K562 (cell line): ENCODE measurements around the gene SLC6A7. TPM values are rescaled to one million over a fixed set of nuclear protein-coding genes. Genes with fewer than 3 reads are reported as not detected.

Experiments used
- EGR1 ChIP-seq: fragments of 450-650 bp; conservative IDR thresholded peaks from 2 replicates; pipeline ENCODE4 v1.6.1; 2017; ENCODE audit warnings: mild to moderate bottlenecking
- HMG20A ChIP-seq: fragments of 450-650 bp; formaldehyde crosslinking; conservative IDR thresholded peaks from 2 replicates; pipeline ENCODE4 v1.4.0; 2020; ENCODE audit warnings: mild to moderate bottlenecking, mixed read lengths
- KDM2B ChIP-seq: fragments of 250-450 bp; sonication (Bioruptor Pico); IDR thresholded peaks from 2 replicates; pipeline ENCODE4 v1.8.0; 2021; ENCODE audit warnings: mild to moderate bottlenecking, moderate library complexity
- MAZ ChIP-seq, 2 experiments: fragments of 450-650 bp in 1 of 2; sonication (generic) in 1 of 2; formaldehyde crosslinking; IDR thresholded peaks in 1 of 2; conservative IDR thresholded peaks in 1 of 2; 2 replicates each; pipeline versions ENCODE4 v1.4.0 to v1.5.0; 2020; ENCODE audit warnings: mild to moderate bottlenecking in 1 of 2, missing genetic modification reagents in 1 of 2
- NFIC ChIP-seq: fragments of 450-650 bp; IDR thresholded peaks from 2 replicates; pipeline ENCODE4 v1.6.1; 2017; ENCODE audit warnings: mild to moderate bottlenecking, inconsistent platforms
- NR2C2 ChIP-seq, 2 experiments: fragments of 200-800 bp in 1 of 2; sonication (Bioruptor generic) in 1 of 2; sonication (generic) in 1 of 2; formaldehyde crosslinking in 1 of 2; IDR thresholded peaks; 2 replicates each; pipeline versions ENCODE4 v1.6.1 to v1.8.0; 2016 to 2022; ENCODE audit warnings: mild to moderate bottlenecking in 1 of 2, missing compliant biosample characterization in 1 of 2, missing genetic modification characterization in 1 of 2, missing genetic modification reagents in 1 of 2
- PHF20 ChIP-seq: fragments of 450-650 bp; IDR thresholded peaks from 2 replicates; pipeline ENCODE4 v1.6.1; 2018; ENCODE audit not compliant: partially characterized antibody
- POLR2B ChIP-seq: fragments of 450-650 bp; IDR thresholded peaks from 2 replicates; pipeline ENCODE4 v1.6.1; 2018; ENCODE audit warnings: low read depth; ENCODE audit not compliant: partially characterized antibody
- SMAD1 ChIP-seq: fragments of 150-350 bp; IDR thresholded peaks from 2 replicates; pipeline ENCODE4 v1.6.1; 2014; ENCODE audit warnings: low read length, low read depth; ENCODE audit not compliant: partially characterized antibody
- ZC3H8 ChIP-seq: fragments of 450-650 bp; IDR thresholded peaks from 2 replicates; pipeline ENCODE4 v1.6.1; 2017
- ZKSCAN1 ChIP-seq: fragments of 150-350 bp; IDR thresholded peaks from 2 replicates; pipeline ENCODE4 v1.6.1; 2016; ENCODE audit warnings: low read depth, low read length
- ZNF184 ChIP-seq: sonication (generic); formaldehyde crosslinking; IDR thresholded peaks from 2 replicates; pipeline ENCODE4 v1.5.0; 2020; ENCODE audit warnings: missing genetic modification reagents
- ZNF696 ChIP-seq: fragments of 250-450 bp; sonication (Bioruptor Pico); conservative IDR thresholded peaks from 2 replicates; pipeline ENCODE4 v1.4.0; 2020; ENCODE audit warnings: mild to moderate bottlenecking, moderate library complexity
- polyA plus RNA-seq, 8 experiments: library from polyadenylated mRNA; depleted of rRNA in 4 of 8; stranded (reverse) in 5 of 8; unstranded in 3 of 8; fragments of >200 nt; fragmentation: Nextera tagmentation in 2 of 8; fragmentation: Illumina TruSeq in 1 of 8; extraction: Ambion mirVana in 2 of 8; extraction: Trizol in 1 of 8; gene quantifications; 2 replicates each; pipeline versions ENCODE4 v1.2.1 to v1.2.3, GENCODE V29; 2011 to 2014; ENCODE audit warnings: inconsistent platforms in 1 of 8, missing spikeins in 1 of 8
- total RNA-seq, 7 experiments: library from RNA; depleted of rRNA in 6 of 7; stranded (reverse); fragments of >200 nt in 6 of 7; fragmentation: Illumina TruSeq in 2 of 7; extraction: Trizol in 2 of 7; gene quantifications; 2 replicates each; pipeline versions ENCODE4 v1.2.1 to v1.2.3, GENCODE V29; 2011 to 2021; ENCODE audit warnings: low replicate concordance in 1 of 7
- TF ChIP-seq, protein P1 (sequence below): fragments of 450-650 bp; IDR thresholded peaks from one replicate; pipeline ENCODE4 v1.6.1; 2018; ENCODE audit warnings: mild to moderate bottlenecking, moderate library complexity; ENCODE audit not compliant: partially characterized antibody
- TF ChIP-seq, protein P2 (sequence below): fragments of 450-650 bp; conservative IDR thresholded peaks from 2 replicates; pipeline ENCODE4 v1.6.1; 2016; ENCODE audit warnings: missing genetic modification characterization, low read depth, mild to moderate bottlenecking, missing compliant biosample characterization, moderate library complexity
- TF ChIP-seq, protein P3 (sequence below): fragments of 450-650 bp; IDR thresholded peaks from 2 replicates; pipeline ENCODE4 v1.6.1; 2016; ENCODE audit warnings: low read depth, mild to moderate bottlenecking, moderate library complexity

SLC6A7 gene
- total and polyA plus RNA-seq, 9 of the 15 experiments (the other 6 are each of a cell fraction or from before 2014, with no cell fraction given) = not detected

DNA sequence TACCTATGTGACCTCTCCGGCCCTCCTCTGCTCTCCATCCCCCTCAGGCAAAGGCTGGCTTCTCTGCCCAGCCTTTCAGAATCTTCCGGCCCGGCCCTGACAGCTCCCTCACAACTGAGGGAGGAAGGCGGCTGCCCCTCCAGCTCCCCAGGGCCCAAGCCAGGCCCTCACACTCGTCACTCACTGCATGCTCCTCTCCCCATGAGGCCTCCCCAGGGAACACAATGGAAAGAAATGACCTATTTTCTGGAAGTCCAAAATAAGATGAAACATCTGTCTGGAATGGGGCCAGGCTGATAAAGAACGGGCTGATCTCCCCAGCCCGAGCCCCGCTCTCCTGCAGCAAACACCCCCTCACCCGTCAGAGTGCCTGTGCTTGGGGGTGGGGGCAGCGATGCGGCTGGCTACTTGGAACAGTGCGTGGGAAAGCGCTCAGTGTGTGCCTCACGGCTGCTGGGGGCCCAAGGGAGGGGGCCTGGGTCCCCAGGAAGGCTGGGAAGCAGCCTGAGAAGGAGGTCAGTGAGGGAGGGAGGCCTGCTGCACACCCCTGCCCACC lies 45.5 kb upstream of the SLC6A7 start (continued):
- TF ChIP-seq, protein P1, sequence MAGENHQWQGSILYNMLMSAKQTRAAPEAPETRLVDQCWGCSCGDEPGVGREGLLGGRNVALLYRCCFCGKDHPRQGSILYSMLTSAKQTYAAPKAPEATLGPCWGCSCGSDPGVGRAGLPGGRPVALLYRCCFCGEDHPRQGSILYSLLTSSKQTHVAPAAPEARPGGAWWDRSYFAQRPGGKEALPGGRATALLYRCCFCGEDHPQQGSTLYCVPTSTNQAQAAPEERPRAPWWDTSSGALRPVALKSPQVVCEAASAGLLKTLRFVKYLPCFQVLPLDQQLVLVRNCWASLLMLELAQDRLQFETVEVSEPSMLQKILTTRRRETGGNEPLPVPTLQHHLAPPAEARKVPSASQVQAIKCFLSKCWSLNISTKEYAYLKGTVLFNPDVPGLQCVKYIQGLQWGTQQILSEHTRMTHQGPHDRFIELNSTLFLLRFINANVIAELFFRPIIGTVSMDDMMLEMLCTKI = no peak
- TF ChIP-seq HMG20A = no peak
- no peak for TF ChIP-seq ZC3H8
- TF ChIP-seq ZNF696 (CRISPR knock-in tag) = no peak
- TF ChIP-seq ZKSCAN1 = peak; percentile 23; the same call in 1 of the 2 replicates
- no peak for TF ChIP-seq POLR2B
- TF ChIP-seq EGR1 = peak; percentile 65
- no peak for TF ChIP-seq PHF20
- no peak for TF ChIP-seq NR2C2 (CRISPR knock-in tag; IDR thresholded peaks at IDR 0.05)
- TF ChIP-seq NR2C2 (tag; IDR thresholded peaks at IDR 0.05) = peak; percentile 15; the same call in 1 of the 2 replicates
- peak; percentile 74 for TF ChIP-seq NFIC
- TF ChIP-seq, protein P2, sequence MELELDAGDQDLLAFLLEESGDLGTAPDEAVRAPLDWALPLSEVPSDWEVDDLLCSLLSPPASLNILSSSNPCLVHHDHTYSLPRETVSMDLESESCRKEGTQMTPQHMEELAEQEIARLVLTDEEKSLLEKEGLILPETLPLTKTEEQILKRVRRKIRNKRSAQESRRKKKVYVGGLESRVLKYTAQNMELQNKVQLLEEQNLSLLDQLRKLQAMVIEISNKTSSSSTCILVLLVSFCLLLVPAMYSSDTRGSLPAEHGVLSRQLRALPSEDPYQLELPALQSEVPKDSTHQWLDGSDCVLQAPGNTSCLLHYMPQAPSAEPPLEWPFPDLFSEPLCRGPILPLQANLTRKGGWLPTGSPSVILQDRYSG (tag) = no peak
- 0 out of 4 replicates have a peak, but pooled peaks of 1 of the 2 experiments have one; percentile 22 for TF ChIP-seq MAZ (CRISPR knock-in tag; conservative IDR thresholded peaks at IDR 0.05 in 1 of 2, IDR thresholded peaks at IDR 0.05 in 1 of 2)
- TF ChIP-seq, protein P3, sequence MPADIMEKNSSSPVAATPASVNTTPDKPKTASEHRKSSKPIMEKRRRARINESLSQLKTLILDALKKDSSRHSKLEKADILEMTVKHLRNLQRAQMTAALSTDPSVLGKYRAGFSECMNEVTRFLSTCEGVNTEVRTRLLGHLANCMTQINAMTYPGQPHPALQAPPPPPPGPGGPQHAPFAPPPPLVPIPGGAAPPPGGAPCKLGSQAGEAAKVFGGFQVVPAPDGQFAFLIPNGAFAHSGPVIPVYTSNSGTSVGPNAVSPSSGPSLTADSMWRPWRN = no peak
- no peak for TF ChIP-seq ZNF184
- TF ChIP-seq KDM2B = no peak
- no peak for TF ChIP-seq SMAD1
